ENCODE data around the gene SHCBP1.

DNA sequence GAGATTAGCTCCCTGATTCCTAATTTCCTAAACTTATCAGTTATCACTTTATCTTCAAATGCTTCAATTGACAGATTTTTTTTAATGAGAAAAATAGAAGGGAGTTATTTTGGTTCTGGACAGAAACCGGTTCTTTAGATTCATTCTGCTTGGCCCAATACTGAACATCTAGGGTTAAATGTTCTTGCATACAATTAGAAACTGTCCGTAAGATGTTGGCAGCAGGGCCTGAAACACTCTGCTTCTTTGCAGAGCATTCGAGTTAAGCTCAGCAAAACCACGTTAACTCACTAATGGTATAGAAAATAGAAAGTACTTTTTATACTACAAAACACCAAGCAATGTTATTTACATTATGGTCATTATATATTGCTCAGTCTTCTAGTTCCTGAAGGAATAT, 7.2 kb downstream of the SHCBP1 start:
- TF ChIP-seq POLR2AphosphoS5 (IDR thresholded peaks at IDR 0.05; ENCODE audit: low read depth, low read length) = no peak
- TF ChIP-seq POLR2A (IDR thresholded peaks at IDR 0.05; ENCODE audit: low read depth, low read length) = no peak
